NK-92 (cell line): ENCODE results near the gene CANT1.

Source experiments
- DNase-seq: peaks from one replicate; lab custom pipeline; 2025; ENCODE audit not compliant: unreplicated experiment; lab: John Stamatoyannopoulos, UW

CANT1 gene

GRCh38 chr17:79009397-79010303, at the start of gene CANT1:
TSS of gene CANT1 (minus strand) at chr17:79009764. CDS start at chr17:78997622, 12,142 bp downstream.
- no peak for DNase-seq

- no peak for DNase-seq
Measured at GRCh38 chr17:79057737-79058385, 48.3 kb upstream of the CANT1 start.

GRCh38 chr17:79055197-79055596, 45.6 kb upstream of the CANT1 start:
- DNase-seq: no peak

GRCh38 chr17:79054200-79054960, 44.8 kb upstream of the CANT1 start:
- DNase-seq: no peak

GRCh38 chr17:79053251-79053925, 43.8 kb upstream of the CANT1 start:
- DNase-seq: no peak

GRCh38 chr17:79052131-79052530, 42.6 kb upstream of the CANT1 start:
- no peak for DNase-seq

- DNase-seq: no peak
Measured at GRCh38 chr17:79051306-79051705, 41.7 kb upstream of the CANT1 start.

GRCh38 chr17:79050551-79050950, 41.0 kb upstream of the CANT1 start:
- DNase-seq: no peak

GRCh38 chr17:79049821-79050220, 40.3 kb upstream of the CANT1 start:
- no peak for DNase-seq

GRCh38 chr17:79048826-79049755, 39.5 kb upstream of the CANT1 start:
- no peak for DNase-seq

GRCh38 chr17:79047923-79048825, 38.6 kb upstream of the CANT1 start:
- no peak for DNase-seq

GRCh38 chr17:79047291-79047920, 37.8 kb upstream of the CANT1 start:
- no peak for DNase-seq

GRCh38 chr17:79046916-79047280, 37.3 kb upstream of the CANT1 start:
- DNase-seq: no peak

GRCh38 chr17:79046197-79046915, 36.8 kb upstream of the CANT1 start:
- DNase-seq: no peak

GRCh38 chr17:79045842-79046196, 36.3 kb upstream of the CANT1 start:
- no peak for DNase-seq

- DNase-seq: no peak
Measured at GRCh38 chr17:79045001-79045729, 35.6 kb upstream of the CANT1 start.

GRCh38 chr17:79044462-79044861, 34.9 kb upstream of the CANT1 start:
- no peak for DNase-seq
